Smooth muscle cell (in vitro differentiated cells): ENCODE measurements around the gene SYNE1. TPM values are rescaled to one million over a fixed set of nuclear protein-coding genes. Genes with fewer than 3 reads are reported as not detected.

Experiments
- DNase-seq: peaks from one replicate; lab custom pipeline; 2025; ENCODE audit not compliant: unreplicated experiment; lab: John Stamatoyannopoulos, UW
- H2AFZ ChIP-seq: fragments of 200-600 bp; sonication (generic); 2 replicates; pipeline ENCODE4 v1.6.0; 2016; ENCODE audit warnings: antibody characterized with exemption, low read depth, mild to moderate bottlenecking
- H3F3A ChIP-seq: fragments of 200-600 bp; sonication (generic); 2 replicates; pipeline ENCODE4 v1.6.0; 2017; ENCODE audit warnings: antibody characterized with exemption, low read depth
- H3K27ac ChIP-seq: fragments of 200-600 bp; sonication (generic); 2 replicates; pipeline ENCODE4 v1.5.1; 2016; ENCODE audit warnings: low read depth, mild to moderate bottlenecking
- H3K27me3 ChIP-seq: fragments of 200-600 bp; sonication (generic); 2 replicates; pipeline ENCODE4 v1.6.1; 2016; ENCODE audit warnings: low read depth, mild to moderate bottlenecking
- H3K36me3 ChIP-seq: fragments of 200-600 bp; sonication (generic); 2 replicates; pipeline ENCODE4 v1.5.1; 2016; ENCODE audit warnings: low read depth
- H3K4me1 ChIP-seq: fragments of 200-600 bp; sonication (generic); 2 replicates; pipeline ENCODE4 v1.5.1; 2016; ENCODE audit warnings: low read depth
- H3K4me2 ChIP-seq: fragments of 200-600 bp; sonication (generic); 2 replicates; pipeline ENCODE4 v1.6.0; 2016; ENCODE audit warnings: mild to moderate bottlenecking
- H3K4me3 ChIP-seq: fragments of 200-600 bp; sonication (generic); 2 replicates; pipeline ENCODE4 v1.5.1; 2016; ENCODE audit warnings: mild to moderate bottlenecking
- H3K79me2 ChIP-seq: fragments of 200-600 bp; sonication (generic); 2 replicates; pipeline ENCODE4 v1.6.0; 2016; ENCODE audit warnings: low read depth, mild to moderate bottlenecking
- H3K9ac ChIP-seq: fragments of 200-600 bp; sonication (generic); 2 replicates; pipeline ENCODE4 v1.6.0; 2016; ENCODE audit warnings: low read depth
- H3K9me3 ChIP-seq: fragments of 200-600 bp; sonication (generic); replicated peaks from 2 replicates; pipeline ENCODE4 v1.5.1; 2016; ENCODE audit warnings: low read depth
- H4K20me1 ChIP-seq: fragments of 200-600 bp; sonication (generic); 2 replicates; pipeline ENCODE4 v1.6.0; 2016; ENCODE audit warnings: low read depth
- CTCF ChIP-seq: fragments of 200-600 bp; sonication (generic); IDR thresholded peaks from 2 replicates; pipeline ENCODE4 v1.5.1; 2017; ENCODE audit warnings: borderline replicate concordance, mild to moderate bottlenecking, antibody characterized with exemption; ENCODE audit not compliant: insufficient read depth, poor library complexity, severe bottlenecking
- WGBS: methylation state at CpG from one replicate; pipeline ENCODE4 v1.1.7; 2016; ENCODE audit warnings: low lambda C conversion rate; 5-methylcytosine and 5-hydroxymethylcytosine counted together
- polyA plus RNA-seq: library from polyadenylated mRNA; unstranded; fragments of >200 nt; fragmentation: Nextera tagmentation; extraction: Ambion mirVana; gene quantifications from 2 replicates; pipeline ENCODE4 v1.2.1, GENCODE V29; 2016
- total RNA-seq: library from RNA; depleted of rRNA; stranded (reverse); fragments of >200 nt; gene quantifications from 2 replicates; pipeline ENCODE4 v1.2.3, GENCODE V29; 2014

SYNE1 gene
- total and polyA plus RNA-seq, 2 experiments from 2014 or later, result 18.2 to 56.2 TPM

GRCh38 chr6:152290693-152291092 lies 346.5 kb downstream of the SYNE1 start:
- no peak overlapping the region for H3K4me3 ChIP-seq
- H4K20me1 ChIP-seq, result no peaks in the 10 kb centered on the region
- H3K4me2 ChIP-seq, result no peak overlapping the region
- DNase-seq, result no peak
- no peaks in the 10 kb centered on the region for H3F3A ChIP-seq
- H3K4me1 ChIP-seq, result no peaks in the 10 kb centered on the region
- no peaks in the 10 kb centered on the region for H3K9me3 ChIP-seq
- no peak overlapping the region for H3K9ac ChIP-seq
- H2AFZ ChIP-seq, result no peak overlapping the region
- H3K27ac ChIP-seq, result no peak overlapping the region
- no peaks in the 10 kb centered on the region for H3K27me3 ChIP-seq
- no peak for TF ChIP-seq CTCF
- H3K36me3 ChIP-seq, result peaks cover 11% of the 10 kb centered on the region
- no peaks in the 10 kb centered on the region for H3K79me2 ChIP-seq

GRCh38 chr6:152277826-152278329 lies 359.3 kb downstream of the SYNE1 start:
- H3K4me2 ChIP-seq, result no peak overlapping the region
- no peak overlapping the region for H3K9ac ChIP-seq
- 94% methylated on average over 9 of the region's 9 CpGs for WGBS
- no peak overlapping the region for H2AFZ ChIP-seq
- peaks cover 12% of the 10 kb centered on the region for H3K36me3 ChIP-seq
- no peak for TF ChIP-seq CTCF
- no peak overlapping the region for H3K4me3 ChIP-seq
- no peaks in the 10 kb centered on the region for H3K79me2 ChIP-seq
- no peaks in the 10 kb centered on the region for H4K20me1 ChIP-seq
- H3F3A ChIP-seq, result peaks cover 8% of the 10 kb centered on the region
- DNase-seq, result no peak
- H3K4me1 ChIP-seq, result peaks cover under 1% of the 10 kb centered on the region
- no peak overlapping the region for H3K27ac ChIP-seq
- H3K27me3 ChIP-seq, result no peaks in the 10 kb centered on the region
- no peaks in the 10 kb centered on the region for H3K9me3 ChIP-seq

- TF ChIP-seq CTCF, result no peak
- Histone ChIP-seq H3K27me3 (no peaks in the 10 kb centered on the region), H3K27ac (peak overlapping the region; percentile 10), H3K4me3 (no peak overlapping the region), H3K9ac (no peak overlapping the region), H4K20me1 (no peaks in the 10 kb centered on the region), H3F3A (peaks cover 12% of the 10 kb centered on the region), H3K4me2 (peak overlapping the region; percentile 7), H3K4me1 (peaks cover 8% of the 10 kb centered on the region), H3K79me2 (no peaks in the 10 kb centered on the region), H3K36me3 (no peaks in the 10 kb centered on the region), H2AFZ (no peak overlapping the region), H3K9me3 (no peaks in the 10 kb centered on the region)
- 7% methylated on average over 4 of the region's 4 CpGs for WGBS
- no peak for DNase-seq
Measured at GRCh38 chr6:152273638-152274037, 363.5 kb downstream of the SYNE1 start.

- Histone ChIP-seq H3K4me1 (peaks cover 8% of the 10 kb centered on the region), H3K27ac (no peak overlapping the region), H4K20me1 (no peaks in the 10 kb centered on the region), H3K4me3 (no peak overlapping the region), H3K79me2 (no peaks in the 10 kb centered on the region), H3K9me3 (no peaks in the 10 kb centered on the region), H3K36me3 (no peaks in the 10 kb centered on the region), H3F3A (peaks cover 12% of the 10 kb centered on the region), H2AFZ (no peak overlapping the region), H3K4me2 (peak overlapping the region; percentile 33), H3K9ac (no peak overlapping the region), H3K27me3 (no peaks in the 10 kb centered on the region)
- DNase-seq, result no peak
- WGBS, result 43% methylated on average over 3 of the region's 3 CpGs
- no peak for TF ChIP-seq CTCF
Measured at GRCh38 chr6:152273002-152273401, 364.2 kb downstream of the SYNE1 start.
